Vagina (tissue), 2 donors: ENCODE data around the gene PGC.

Experiments used
- POLR2A ChIP-seq, 2 donors: fragments of 450-650 bp; IDR thresholded peaks; one replicate each; pipeline ENCODE4 v1.6.1; 2017; ENCODE audit warnings: antibody characterized with exemption in 2 of 2, mild to moderate bottlenecking in 2 of 2, moderate library complexity in 2 of 2
- POLR2AphosphoS5 ChIP-seq, 2 donors: sonication (generic); formaldehyde crosslinking; IDR thresholded peaks; one replicate each; pipeline ENCODE4 v1.9.0; 2017; ENCODE audit warnings: antibody characterized with exemption in 2 of 2, mild to moderate bottlenecking in 2 of 2, low read depth in 1 of 2; ENCODE audit not compliant: insufficient read depth in 1 of 2
- TF ChIP-seq, protein P1 (sequence below), 3 experiments: fragments of 450-650 bp in 2 of 3; fragments of 200-600 bp in 1 of 3; sonication (generic) in 1 of 3; IDR thresholded peaks; one replicate each; pipeline ENCODE4 v1.5.1; 2017 to 2019; ENCODE audit warnings: antibody characterized with exemption in 3 of 3, mild to moderate bottlenecking in 2 of 3, moderate library complexity in 2 of 3

DNA sequence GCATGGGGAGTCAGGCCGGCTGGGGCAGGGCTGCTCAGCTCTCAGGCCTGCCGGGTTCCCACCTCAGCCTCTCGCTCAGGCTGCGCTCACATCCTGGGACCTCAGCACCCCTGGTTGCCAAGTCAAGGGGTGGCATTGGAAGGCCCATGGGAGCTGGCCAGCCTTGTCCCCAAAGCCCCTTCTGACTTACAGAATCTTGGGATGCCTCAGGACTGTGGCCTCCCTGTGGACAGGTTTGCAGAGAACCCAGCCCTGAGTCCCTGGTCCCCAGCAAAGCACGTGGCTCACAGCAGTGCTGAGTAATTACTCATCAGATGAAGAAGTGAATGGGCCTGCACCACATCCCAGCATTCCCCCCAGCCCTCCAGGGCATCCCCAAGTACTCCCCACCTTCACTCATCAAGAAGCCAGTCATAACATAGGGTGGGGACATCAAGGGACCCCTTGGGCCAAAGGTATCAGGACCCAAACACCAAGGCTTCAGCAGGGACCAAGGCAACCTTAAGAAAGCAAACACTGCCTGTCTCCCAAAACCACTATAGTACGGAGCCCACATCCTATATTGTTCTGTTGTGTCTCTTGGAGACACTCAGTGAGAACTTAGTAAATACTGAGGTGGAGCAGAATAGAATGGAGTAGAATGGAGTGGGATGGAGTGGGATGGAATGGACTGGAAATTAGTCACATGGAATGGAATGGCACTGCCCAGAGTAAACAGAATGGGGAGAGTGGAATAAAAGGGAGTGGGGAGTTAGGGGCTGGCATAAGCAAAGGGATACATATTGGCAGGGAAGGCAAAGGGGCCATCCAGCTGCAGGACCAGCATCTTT is 3.6 kb downstream of the PGC start:
- TF ChIP-seq, protein P1, sequence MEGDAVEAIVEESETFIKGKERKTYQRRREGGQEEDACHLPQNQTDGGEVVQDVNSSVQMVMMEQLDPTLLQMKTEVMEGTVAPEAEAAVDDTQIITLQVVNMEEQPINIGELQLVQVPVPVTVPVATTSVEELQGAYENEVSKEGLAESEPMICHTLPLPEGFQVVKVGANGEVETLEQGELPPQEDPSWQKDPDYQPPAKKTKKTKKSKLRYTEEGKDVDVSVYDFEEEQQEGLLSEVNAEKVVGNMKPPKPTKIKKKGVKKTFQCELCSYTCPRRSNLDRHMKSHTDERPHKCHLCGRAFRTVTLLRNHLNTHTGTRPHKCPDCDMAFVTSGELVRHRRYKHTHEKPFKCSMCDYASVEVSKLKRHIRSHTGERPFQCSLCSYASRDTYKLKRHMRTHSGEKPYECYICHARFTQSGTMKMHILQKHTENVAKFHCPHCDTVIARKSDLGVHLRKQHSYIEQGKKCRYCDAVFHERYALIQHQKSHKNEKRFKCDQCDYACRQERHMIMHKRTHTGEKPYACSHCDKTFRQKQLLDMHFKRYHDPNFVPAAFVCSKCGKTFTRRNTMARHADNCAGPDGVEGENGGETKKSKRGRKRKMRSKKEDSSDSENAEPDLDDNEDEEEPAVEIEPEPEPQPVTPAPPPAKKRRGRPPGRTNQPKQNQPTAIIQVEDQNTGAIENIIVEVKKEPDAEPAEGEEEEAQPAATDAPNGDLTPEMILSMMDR (IDR thresholded peaks at IDR 0.05): no peak
- TF ChIP-seq POLR2AphosphoS5 (IDR thresholded peaks at IDR 0.05; ENCODE audit: insufficient read depth in 1 of 2, low read depth in 1 of 2) (no peak), POLR2A (IDR thresholded peaks at IDR 0.05) (no peak)
